Stimulated activated CD8-positive, alpha-beta memory T cell treated with anti-CD3 and anti-CD28 coated beads, Interleukin-7, amount 100 ng/mL, for 1 hour (primary cell): ENCODE data around the gene PTPN4.

ENCODE experiments used
- DNase-seq, 2 donors: peaks; one replicate each; pipeline ENCODE4 v3.0.0-alpha.2; 2020; ENCODE audit warnings: low read depth in 2 of 2

The PTPN4 gene

GRCh38 chr2:119856469-119856901, 96.8 kb downstream of the PTPN4 start:
- no peak for DNase-seq

GRCh38 chr2:119857742-119858141, 98.0 kb downstream of the PTPN4 start:
- DNase-seq: no peak

GRCh38 chr2:119859528-119859927, 99.8 kb downstream of the PTPN4 start:
- DNase-seq: no peak

- DNase-seq: no peak
These were observed 101.2 kb downstream of the PTPN4 start for GRCh38 chr2:119860924-119861323.

GRCh38 chr2:119862127-119862889, 102.6 kb downstream of the PTPN4 start:
- DNase-seq: no peak

- no peak for DNase-seq
These were observed 104.6 kb downstream of the PTPN4 start for GRCh38 chr2:119864318-119864717.

GRCh38 chr2:119871725-119872124, 112.0 kb downstream of the PTPN4 start:
- DNase-seq: no peak

- DNase-seq: no peak
These were observed 113.9 kb downstream of the PTPN4 start for GRCh38 chr2:119873350-119874315.

GRCh38 chr2:119879502-119879901, 119.8 kb downstream of the PTPN4 start:
- DNase-seq: no peak

- no peak for DNase-seq
These were observed 129.0 kb downstream of the PTPN4 start for GRCh38 chr2:119888680-119889079.

- no peak for DNase-seq
These were observed 138.1 kb downstream of the PTPN4 start for GRCh38 chr2:119897736-119898395.

- no peak for DNase-seq
These were observed 141.3 kb downstream of the PTPN4 start for GRCh38 chr2:119901013-119901412.

GRCh38 chr2:119910566-119910965, 150.8 kb downstream of the PTPN4 start:
- no peak for DNase-seq

GRCh38 chr2:119914266-119914665, 154.5 kb downstream of the PTPN4 start:
- DNase-seq: no peak

GRCh38 chr2:119921825-119922224, 162.1 kb downstream of the PTPN4 start:
- no peak for DNase-seq

- no peak for DNase-seq
These were observed 163.0 kb downstream of the PTPN4 start for GRCh38 chr2:119922699-119923098.

GRCh38 chr2:119929537-119929936, 169.8 kb downstream of the PTPN4 start:
- DNase-seq: no peak

- no peak for DNase-seq
These were observed 173.1 kb downstream of the PTPN4 start for GRCh38 chr2:119932809-119933208.

- no peak for DNase-seq
These were observed 174.6 kb downstream of the PTPN4 start for GRCh38 chr2:119934319-119934718.

- DNase-seq: no peak
These were observed 178.0 kb downstream of the PTPN4 start for GRCh38 chr2:119937680-119938079.

- no peak for DNase-seq
These were observed 180.2 kb downstream of the PTPN4 start for GRCh38 chr2:119939915-119940314.

GRCh38 chr2:119940856-119941255, 181.1 kb downstream of the PTPN4 start:
- DNase-seq: no peak
